BLaER1 (cell line): Measurements from ENCODE around the gene SSH2.
A peak's percentile ranks its signal among the peaks of the same experiment; 100 is the strongest.
"Not testable (repeated sequence)": the region's sequence is repeated elsewhere in the genome, so short reads cannot be mapped to it uniquely, and the experiment has no call there.

Experiments
- H3K27ac ChIP-seq: shearing (Covaris generic); formaldehyde crosslinking; 2 replicates; pipeline ENCODE4 v1.8.1; 2022
- H3K27me3 ChIP-seq: shearing (Covaris generic); formaldehyde crosslinking; 2 replicates; pipeline ENCODE4 v1.8.1; 2022
- H3K36me3 ChIP-seq: shearing (Covaris generic); formaldehyde crosslinking; 2 replicates; pipeline ENCODE4 v1.8.1; 2022
- H3K4me1 ChIP-seq: shearing (Covaris generic); formaldehyde crosslinking; 2 replicates; pipeline ENCODE4 v1.8.1; 2022
- H3K4me2 ChIP-seq: shearing (Covaris generic); formaldehyde crosslinking; 2 replicates; pipeline ENCODE4 v1.8.1; 2022
- H3K4me3 ChIP-seq: shearing (Covaris generic); formaldehyde crosslinking; 2 replicates; pipeline ENCODE4 v1.8.1; 2022
- H3K9ac ChIP-seq: shearing (Covaris generic); formaldehyde crosslinking; 2 replicates; pipeline ENCODE4 v1.8.1; 2022
- H3K9me3 ChIP-seq: shearing (Covaris generic); formaldehyde crosslinking; 2 replicates; pipeline ENCODE4 v1.8.1; 2022
- H4K20me1 ChIP-seq: shearing (Covaris generic); formaldehyde crosslinking; 2 replicates; pipeline ENCODE4 v1.8.1; 2022
- Cebpa-rat ChIP-seq: shearing (Covaris generic); IDR thresholded peaks from 2 replicates; pipeline ENCODE4 v1.8.1; 2022

Gene SSH2, protein sequence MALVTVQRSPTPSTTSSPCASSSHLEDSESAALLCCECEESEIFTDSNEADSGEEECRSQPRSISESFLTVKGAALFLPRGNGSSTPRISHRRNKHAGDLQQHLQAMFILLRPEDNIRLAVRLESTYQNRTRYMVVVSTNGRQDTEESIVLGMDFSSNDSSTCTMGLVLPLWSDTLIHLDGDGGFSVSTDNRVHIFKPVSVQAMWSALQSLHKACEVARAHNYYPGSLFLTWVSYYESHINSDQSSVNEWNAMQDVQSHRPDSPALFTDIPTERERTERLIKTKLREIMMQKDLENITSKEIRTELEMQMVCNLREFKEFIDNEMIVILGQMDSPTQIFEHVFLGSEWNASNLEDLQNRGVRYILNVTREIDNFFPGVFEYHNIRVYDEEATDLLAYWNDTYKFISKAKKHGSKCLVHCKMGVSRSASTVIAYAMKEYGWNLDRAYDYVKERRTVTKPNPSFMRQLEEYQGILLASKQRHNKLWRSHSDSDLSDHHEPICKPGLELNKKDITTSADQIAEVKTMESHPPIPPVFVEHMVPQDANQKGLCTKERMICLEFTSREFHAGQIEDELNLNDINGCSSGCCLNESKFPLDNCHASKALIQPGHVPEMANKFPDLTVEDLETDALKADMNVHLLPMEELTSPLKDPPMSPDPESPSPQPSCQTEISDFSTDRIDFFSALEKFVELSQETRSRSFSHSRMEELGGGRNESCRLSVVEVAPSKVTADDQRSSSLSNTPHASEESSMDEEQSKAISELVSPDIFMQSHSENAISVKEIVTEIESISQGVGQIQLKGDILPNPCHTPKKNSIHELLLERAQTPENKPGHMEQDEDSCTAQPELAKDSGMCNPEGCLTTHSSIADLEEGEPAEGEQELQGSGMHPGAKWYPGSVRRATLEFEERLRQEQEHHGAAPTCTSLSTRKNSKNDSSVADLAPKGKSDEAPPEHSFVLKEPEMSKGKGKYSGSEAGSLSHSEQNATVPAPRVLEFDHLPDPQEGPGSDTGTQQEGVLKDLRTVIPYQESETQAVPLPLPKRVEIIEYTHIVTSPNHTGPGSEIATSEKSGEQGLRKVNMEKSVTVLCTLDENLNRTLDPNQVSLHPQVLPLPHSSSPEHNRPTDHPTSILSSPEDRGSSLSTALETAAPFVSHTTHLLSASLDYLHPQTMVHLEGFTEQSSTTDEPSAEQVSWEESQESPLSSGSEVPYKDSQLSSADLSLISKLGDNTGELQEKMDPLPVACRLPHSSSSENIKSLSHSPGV (N-terminal part only)

DNA sequence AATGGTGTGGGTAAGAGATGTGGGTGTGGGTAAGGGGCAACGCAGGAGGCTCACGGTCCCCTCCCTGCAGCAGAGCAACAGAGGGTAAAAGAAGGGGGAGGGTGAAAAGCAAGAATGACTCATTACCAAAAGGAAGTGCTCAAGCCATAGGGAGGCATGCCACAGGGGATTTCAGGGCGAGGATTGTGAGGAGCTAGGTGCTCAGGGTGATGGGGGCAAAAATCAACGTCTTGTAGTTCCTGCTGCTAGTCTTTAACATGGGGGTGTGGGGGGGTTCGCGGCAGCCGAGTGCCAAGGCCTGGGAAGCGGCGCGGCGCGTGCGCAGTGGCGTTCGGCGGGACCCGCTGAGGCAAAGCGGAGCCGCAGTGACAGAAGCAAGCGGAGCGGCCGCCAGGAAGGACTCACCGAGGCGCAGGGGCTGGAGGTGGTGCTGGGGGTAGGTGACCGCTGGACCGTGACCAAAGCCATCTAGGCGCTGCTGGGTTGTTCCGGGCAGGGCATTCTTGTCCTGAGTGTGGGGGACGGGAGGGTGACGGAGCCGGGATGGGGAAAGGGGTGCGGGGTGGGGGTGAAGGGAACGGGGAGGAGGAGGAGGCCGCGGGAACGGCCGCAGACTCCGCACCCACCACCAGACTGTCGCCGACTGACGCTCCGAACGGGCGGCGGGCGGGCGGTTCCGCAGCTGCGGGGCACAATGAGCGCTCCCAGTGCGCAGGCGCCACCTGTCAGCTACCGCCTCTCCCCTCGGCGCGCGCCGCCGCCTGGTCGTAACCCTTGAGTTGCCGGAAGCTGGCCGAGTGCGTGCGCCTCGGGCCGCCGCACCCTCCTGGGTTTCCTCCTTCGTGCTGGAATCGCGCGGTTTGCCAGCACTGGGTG is at the start of gene SSH2:
TSS of gene SSH2 (minus strand) at position 696 of the 876 bp plus-strand sequence. CDS start at position 468, 228 bp downstream.
- peak within 1 kb of the TSS; percentile 88 for H3K27ac ChIP-seq
- peaks cover 8% of the 10 kb centered on the region for H3K36me3 ChIP-seq
- H3K27me3 ChIP-seq, result no peaks in the 10 kb centered on the region
- peak within 1 kb of the TSS; percentile 88 for H3K9ac ChIP-seq
- peak within 1 kb of the TSS; percentile 70 for H3K4me3 ChIP-seq
- no peaks in the 10 kb centered on the region for H3K9me3 ChIP-seq
- TF ChIP-seq Cebpa-rat, result no peak
- peak within 1 kb of the TSS; percentile 96 for H3K4me2 ChIP-seq
- peaks cover 43% of the 10 kb centered on the region for H4K20me1 ChIP-seq
- H3K4me1 ChIP-seq, result peaks cover 51% of the 10 kb centered on the region

DNA sequence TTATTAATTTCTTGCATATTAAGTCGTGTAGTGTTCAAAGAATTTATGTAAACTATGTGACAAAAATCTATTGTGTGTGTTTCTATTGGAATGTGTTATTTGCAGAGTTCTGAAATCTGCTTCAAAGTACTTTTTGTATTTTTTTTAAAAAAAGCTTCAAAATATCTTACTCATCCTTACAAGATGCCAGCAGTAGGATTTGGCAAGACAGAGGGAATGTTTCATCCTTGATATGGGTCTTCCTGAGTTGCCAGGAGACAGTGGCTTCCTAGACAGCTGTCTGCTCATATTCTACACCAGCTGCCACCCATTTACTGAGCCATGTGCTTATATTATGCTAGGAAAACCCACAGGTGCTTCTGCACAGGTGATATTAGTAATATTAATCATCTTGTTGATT is 47.8 kb upstream of the SSH2 start:
- no peak overlapping the region for H3K9ac ChIP-seq
- H3K27ac ChIP-seq, result no peak overlapping the region
- TF ChIP-seq Cebpa-rat, result no peak
- no peak overlapping the region for H3K4me3 ChIP-seq
- H3K9me3 ChIP-seq, result no peaks in the 10 kb centered on the region
- H3K4me1 ChIP-seq, result no peaks in the 10 kb centered on the region
- H3K27me3 ChIP-seq, result no peaks in the 10 kb centered on the region
- H3K4me2 ChIP-seq, result no peak overlapping the region
- H4K20me1 ChIP-seq, result no peaks in the 10 kb centered on the region
- 0 out of 2 replicates have a peak, but pooled peaks cover under 1% of the 10 kb centered on the region for H3K36me3 ChIP-seq

DNA sequence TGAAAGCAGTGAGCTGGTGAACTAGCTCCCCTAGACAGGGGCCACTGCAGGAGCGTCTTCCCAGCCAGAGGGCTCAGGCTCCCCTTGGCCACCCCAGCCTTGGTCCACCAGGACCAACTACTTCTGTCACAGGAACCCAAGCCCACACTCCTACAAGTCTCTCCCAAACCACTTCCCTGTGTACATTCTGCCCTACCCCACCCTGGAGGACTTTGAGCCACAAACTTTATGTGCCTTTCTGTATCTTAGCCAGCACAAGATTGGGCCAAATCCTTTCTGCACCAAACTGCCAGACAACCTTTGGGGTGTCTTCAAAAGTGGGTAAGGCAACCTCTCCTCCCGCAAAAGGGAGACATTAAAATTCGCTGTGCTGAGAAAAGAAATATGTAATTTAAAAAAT is 43.0 kb upstream of the SSH2 start:
- no peaks in the 10 kb centered on the region for H3K9me3 ChIP-seq
- H3K9ac ChIP-seq, result no peak overlapping the region
- H3K36me3 ChIP-seq, result 0 out of 2 replicates have a peak, but pooled peaks cover 7% of the 10 kb centered on the region
- no peak overlapping the region for H3K27ac ChIP-seq
- no peaks in the 10 kb centered on the region for H3K27me3 ChIP-seq
- no peak overlapping the region for H3K4me2 ChIP-seq
- no peak overlapping the region for H3K4me3 ChIP-seq
- TF ChIP-seq Cebpa-rat, result no peak
- H4K20me1 ChIP-seq, result no peaks in the 10 kb centered on the region
- H3K4me1 ChIP-seq, result no peaks in the 10 kb centered on the region

DNA sequence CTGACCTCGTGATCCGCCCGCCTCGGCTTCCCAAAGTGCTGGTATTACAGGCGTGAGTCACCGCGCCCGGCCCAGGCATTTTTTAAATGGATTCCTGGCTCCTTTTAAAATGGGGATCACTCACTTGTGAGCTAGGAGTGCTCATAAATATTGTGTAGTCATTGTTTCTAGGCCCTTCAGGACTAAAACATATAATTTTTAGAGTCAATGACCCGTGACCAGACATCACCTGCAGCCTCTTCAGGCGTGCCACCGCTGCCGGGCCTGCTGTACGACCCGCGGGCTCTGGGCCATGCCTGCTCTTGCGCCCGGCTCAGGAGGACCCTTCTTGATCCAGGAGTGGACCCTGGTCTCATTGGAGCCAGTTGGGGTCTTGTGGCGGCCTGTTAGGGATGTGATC is 42.2 kb upstream of the SSH2 start:
- no peak overlapping the region for H3K27ac ChIP-seq

DNA sequence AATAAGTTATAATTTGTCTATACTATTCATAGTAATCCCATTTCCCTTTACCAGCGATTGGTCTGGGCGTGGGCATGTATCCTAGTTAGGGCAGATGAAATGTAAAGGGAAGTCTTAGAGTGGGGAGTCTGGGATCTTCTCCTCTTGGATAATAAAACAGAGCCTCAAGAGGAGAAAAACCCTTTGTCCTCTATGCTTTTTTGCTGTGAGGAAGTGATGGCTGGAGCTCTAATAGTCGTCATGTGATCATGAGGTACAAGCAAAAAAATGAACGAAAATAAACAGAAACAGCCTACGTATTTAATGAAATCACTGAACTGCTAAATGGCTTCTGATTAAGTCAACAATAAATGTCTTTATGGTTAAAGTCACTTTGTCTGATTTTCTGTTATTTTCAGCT is 38.2 kb upstream of the SSH2 start:
- Histone ChIP-seq H3K9ac (no peak overlapping the region), H3K27ac (no peak overlapping the region), H4K20me1 (no peaks in the 10 kb centered on the region), H3K9me3 (peaks cover 5% of the 10 kb centered on the region; the same call in 1 of the 2 replicates), H3K4me2 (no peak overlapping the region), H3K27me3 (no peaks in the 10 kb centered on the region), H3K4me1 (no peaks in the 10 kb centered on the region), H3K4me3 (no peak overlapping the region), H3K36me3 (0 out of 2 replicates have a peak, but pooled peaks cover 7% of the 10 kb centered on the region)
- no peak for TF ChIP-seq Cebpa-rat

More for the DNA sequence above, 42.2 kb upstream of the SSH2 start:
- Histone ChIP-seq H4K20me1 (no peaks in the 10 kb centered on the region), H3K4me2 (no peak overlapping the region), H3K27me3 (no peaks in the 10 kb centered on the region), H3K9ac (no peak overlapping the region), H3K4me3 (no peak overlapping the region), H3K36me3 (0 out of 2 replicates have a peak, but pooled peaks cover 7% of the 10 kb centered on the region), H3K9me3 (no peaks in the 10 kb centered on the region), H3K4me1 (no peaks in the 10 kb centered on the region)
- TF ChIP-seq Cebpa-rat, result no peak

DNA sequence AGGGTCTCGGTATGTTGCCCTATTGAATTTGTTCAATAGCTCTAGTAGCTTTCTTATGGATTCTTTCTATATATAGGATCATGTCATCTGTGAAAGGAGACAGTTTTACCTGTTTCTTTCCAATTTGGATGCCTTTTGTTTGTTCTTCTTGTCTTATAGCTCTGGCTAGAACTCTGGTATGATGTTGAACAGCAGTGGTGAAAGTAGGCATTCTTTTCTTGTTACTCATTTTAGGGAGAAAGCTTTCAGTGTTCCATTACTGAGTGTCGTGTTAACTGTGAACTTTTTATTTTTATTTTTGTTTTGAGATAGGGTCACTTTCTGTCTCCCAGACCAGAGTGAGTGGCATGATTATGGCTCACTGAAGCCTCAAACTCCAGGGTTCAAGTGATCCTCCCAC is 32.6 kb upstream of the SSH2 start:
- Histone ChIP-seq H3K4me1 (no peaks in the 10 kb centered on the region), H3K27ac (no peak overlapping the region), H3K4me2 (no peak overlapping the region), H3K9me3 (peaks cover 11% of the 10 kb centered on the region), H3K4me3 (no peak overlapping the region), H4K20me1 (no peaks in the 10 kb centered on the region), H3K9ac (no peak overlapping the region), H3K27me3 (no peaks in the 10 kb centered on the region), H3K36me3 (no peaks in the 10 kb centered on the region)
- no peak for TF ChIP-seq Cebpa-rat

DNA sequence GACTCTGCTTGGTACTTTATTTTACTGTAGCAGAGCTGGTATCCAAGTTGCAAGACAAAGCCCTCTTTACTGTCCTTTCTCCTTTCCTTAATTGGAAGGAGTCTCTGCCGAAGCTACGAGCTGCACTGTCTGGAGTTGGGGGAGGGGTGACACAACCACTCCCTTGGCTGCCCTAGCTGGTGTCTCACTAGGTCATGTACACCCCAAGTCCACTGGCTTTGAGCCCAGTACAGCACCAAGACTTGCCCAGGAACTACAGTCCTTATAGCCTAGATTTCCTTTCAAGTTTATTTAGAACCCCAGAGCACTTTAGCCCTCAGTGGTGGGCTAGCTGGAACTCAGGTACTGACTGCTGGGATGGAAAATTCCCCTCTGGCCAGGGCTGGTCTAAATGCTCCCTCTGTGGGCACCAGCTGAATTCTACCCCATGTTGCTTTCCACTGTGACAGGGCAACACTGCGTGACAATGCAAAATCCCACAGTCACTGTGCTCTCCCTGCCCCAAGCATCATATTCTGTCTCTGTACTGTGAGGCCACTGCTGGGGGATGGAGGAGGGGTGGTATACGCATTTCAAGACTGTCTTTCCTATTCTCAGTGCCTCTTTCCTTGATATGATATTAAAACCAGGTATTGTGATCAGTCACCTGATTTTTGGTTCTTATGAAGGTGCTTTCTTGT is 29.8 kb upstream of the SSH2 start:
- H3K4me2 ChIP-seq, result no peak overlapping the region
- TF ChIP-seq Cebpa-rat, result no peak
- H3K4me3 ChIP-seq, result no peak overlapping the region
- no peaks in the 10 kb centered on the region for H4K20me1 ChIP-seq
- no peaks in the 10 kb centered on the region for H3K27me3 ChIP-seq
- no peaks in the 10 kb centered on the region for H3K4me1 ChIP-seq
- H3K36me3 ChIP-seq, result 0 out of 2 replicates have a peak, but pooled peaks cover 1% of the 10 kb centered on the region
- H3K27ac ChIP-seq, result no peak overlapping the region
- no peak overlapping the region for H3K9ac ChIP-seq
- peaks cover 18% of the 10 kb centered on the region for H3K9me3 ChIP-seq

DNA sequence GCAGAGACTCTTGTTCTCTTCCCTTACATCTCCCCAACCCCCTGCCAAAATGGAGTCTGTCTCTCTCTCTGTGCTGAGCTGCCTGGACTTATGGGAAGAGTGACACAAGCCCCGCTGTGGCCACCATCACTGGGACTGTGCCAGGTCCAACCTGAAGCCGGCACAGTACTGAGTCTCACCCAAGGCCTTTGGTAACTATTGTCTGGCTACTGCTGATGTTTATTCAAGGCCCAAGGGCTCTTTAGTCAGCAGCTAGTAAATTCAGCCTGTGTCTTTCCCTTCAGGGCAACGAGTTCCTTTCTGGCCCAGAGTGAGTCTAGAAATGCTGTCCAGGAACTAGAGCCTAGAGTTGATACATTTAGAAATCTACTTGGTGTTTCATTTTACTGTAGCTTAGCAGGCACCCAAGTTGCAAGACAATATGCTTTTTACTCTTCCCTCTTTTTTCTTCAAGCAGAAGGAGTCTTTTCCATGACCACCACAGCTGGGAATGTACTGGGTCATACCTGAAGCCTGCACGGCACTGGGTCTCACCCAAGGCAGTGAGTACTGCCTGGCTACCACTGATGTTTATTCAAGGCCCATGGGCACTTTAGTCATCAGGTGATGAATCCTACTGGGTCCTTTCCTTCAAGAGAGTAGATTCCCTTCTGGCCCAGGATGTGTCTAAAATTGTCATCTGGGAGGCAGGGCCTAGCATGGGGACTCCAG is 29.1 kb upstream of the SSH2 start:
- no peak overlapping the region for H3K9ac ChIP-seq
- no peaks in the 10 kb centered on the region for H3K4me1 ChIP-seq
- peaks cover 8% of the 10 kb centered on the region; the same call in 1 of the 2 replicates for H3K36me3 ChIP-seq
- no peaks in the 10 kb centered on the region for H4K20me1 ChIP-seq
- no peak for TF ChIP-seq Cebpa-rat
- H3K4me3 ChIP-seq, result no peak overlapping the region
- H3K4me2 ChIP-seq, result no peak overlapping the region
- peaks cover 21% of the 10 kb centered on the region for H3K9me3 ChIP-seq
- no peak overlapping the region for H3K27ac ChIP-seq
- no peaks in the 10 kb centered on the region for H3K27me3 ChIP-seq

DNA sequence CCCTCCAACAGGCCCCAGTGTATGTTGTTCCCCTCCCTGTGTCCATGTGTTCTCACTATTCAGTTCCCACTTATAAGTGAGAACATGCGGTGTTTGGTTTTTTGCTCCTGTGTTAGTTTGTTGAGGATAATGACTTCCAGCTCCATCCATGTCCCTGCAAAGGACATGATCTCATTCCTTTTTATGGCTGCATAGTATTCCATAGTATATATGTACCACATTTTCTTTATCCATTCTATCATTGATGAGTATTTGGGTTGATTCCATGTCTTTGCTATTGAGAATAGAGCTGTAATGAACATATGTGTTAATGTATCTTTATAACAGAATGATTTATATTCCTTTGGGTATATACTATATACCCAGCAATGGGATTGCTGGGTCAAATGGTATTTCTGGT is 27.5 kb upstream of the SSH2 start:
- H4K20me1 ChIP-seq, H3K27me3 ChIP-seq, H3K4me1 ChIP-seq, H3K27ac ChIP-seq, H3K4me3 ChIP-seq, H3K4me2 ChIP-seq, H3K9ac ChIP-seq: not testable (repeated sequence)
- Histone ChIP-seq H3K36me3 (peaks cover 14% of the 10 kb centered on the region; the same call in 1 of the 2 replicates), H3K9me3 (peaks cover 28% of the 10 kb centered on the region)
